Spinal cord (tissue), 10 donors: Measurements from ENCODE around the gene PCSK5. TPM values are rescaled to one million over a fixed set of nuclear protein-coding genes. Genes with fewer than 3 reads are reported as not detected.

ENCODE experiments used
- DNase-seq, 6 donors: peaks; one replicate each; pipeline versions ENCODE4 v3.0.0 to v3.0.0-alpha.2; 2013 to 2015; ENCODE audit warnings: low spot score in 6 of 6, low read depth in 4 of 6
- H3K27ac ChIP-seq: one replicate; pipeline ENCODE4 v1.5.1; 2013; ENCODE audit warnings: low read depth, low read length, control low read depth
- H3K27me3 ChIP-seq: one replicate; pipeline ENCODE4 v1.6.1; 2013; ENCODE audit warnings: low read length; ENCODE audit not compliant: control insufficient read depth, insufficient read depth
- H3K36me3 ChIP-seq: one replicate; pipeline ENCODE4 v1.6.1; 2013; ENCODE audit warnings: low read length; ENCODE audit not compliant: control insufficient read depth, insufficient read depth
- H3K4me1 ChIP-seq: one replicate; pipeline ENCODE4 v1.6.1; 2013; ENCODE audit warnings: low read length; ENCODE audit not compliant: control insufficient read depth, insufficient read depth
- H3K4me3 ChIP-seq: one replicate; pipeline ENCODE4 v1.5.1; 2013; ENCODE audit warnings: low read depth, low read length, control low read depth
- H3K9me3 ChIP-seq: one replicate; pipeline ENCODE4 v1.6.1; 2013; ENCODE audit warnings: low read length; ENCODE audit not compliant: control insufficient read depth, insufficient read depth
- WGBS: methylation state at CpG from one replicate; pipeline ENCODE4 v1.1.5; 2013; ENCODE audit warnings: missing lambda C conversion rate; ENCODE audit not compliant: insufficient coverage; 5-methylcytosine and 5-hydroxymethylcytosine counted together
- polyA plus RNA-seq, 2 donors: library from polyadenylated mRNA; unstranded; fragments of 120-200 nt; gene quantifications; one replicate each; pipeline ENCODE4 v1.2.1, GENCODE V29; 2013; ENCODE audit not compliant: insufficient read length in 2 of 2
- total RNA-seq, 2 donors: library from RNA; depleted of rRNA in 1 of 2; stranded (reverse); fragments of 120-200 nt in 1 of 2; fragments of >200 nt in 1 of 2; gene quantifications; one replicate each; pipeline versions ENCODE4 v1.2.3 to v1.2.4, GENCODE V29; 2013 to 2014
- donor health status: healthy.

PCSK5 gene
- total and polyA plus RNA-seq, 4 donors = 8.8 to 15.6 (median 12.5) TPM

DNA sequence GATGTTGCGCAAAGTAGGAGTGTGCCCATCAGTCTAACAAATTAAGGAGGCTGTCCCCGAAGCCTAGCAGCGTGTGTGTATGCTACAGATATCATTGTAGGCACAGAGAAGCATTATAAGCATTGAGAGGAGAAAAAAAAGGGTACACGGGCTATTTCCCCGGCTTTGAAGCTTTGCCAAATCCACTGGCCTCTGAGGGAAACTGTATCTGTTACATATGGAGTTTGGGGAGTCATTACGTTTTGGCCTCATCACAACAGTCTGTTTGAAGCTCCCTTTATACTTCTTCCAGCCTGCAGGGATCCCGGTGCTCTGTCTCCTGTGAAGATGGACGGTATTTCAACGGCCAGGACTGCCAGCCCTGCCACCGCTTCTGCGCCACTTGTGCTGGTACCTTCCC lies 297.8 kb downstream of the PCSK5 start:
- Histone ChIP-seq H3K27ac (no peak overlapping the region), H3K4me1 (no peaks in the 10 kb centered on the region), H3K27me3 (no peaks in the 10 kb centered on the region), H3K9me3 (no peaks in the 10 kb centered on the region), H3K4me3 (no peak overlapping the region), H3K36me3 (no peaks in the 10 kb centered on the region)
- 38% methylated on average over 9 of the region's 11 CpGs for WGBS
- DNase-seq = peak in 2 of 6 donors; percentile 8 to 76

DNA sequence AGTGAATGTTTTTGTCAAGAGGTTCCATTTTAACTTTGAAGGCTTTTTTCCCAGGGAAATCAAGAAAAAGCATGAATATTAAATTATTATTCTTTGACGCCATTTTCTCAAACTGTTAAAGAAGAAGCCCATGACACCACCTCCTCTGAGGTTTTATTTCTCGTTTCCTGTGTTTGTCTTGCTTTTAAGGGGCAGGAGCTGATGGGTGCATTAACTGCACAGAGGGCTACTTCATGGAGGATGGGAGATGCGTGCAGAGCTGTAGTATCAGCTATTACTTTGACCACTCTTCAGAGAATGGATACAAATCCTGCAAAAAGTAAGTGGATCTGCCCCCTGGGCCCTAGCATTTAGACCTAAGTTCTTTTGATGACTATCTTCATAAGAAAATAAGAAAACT lies 298.4 kb downstream of the PCSK5 start:
- Histone ChIP-seq H3K36me3 (no peaks in the 10 kb centered on the region), H3K27me3 (no peaks in the 10 kb centered on the region), H3K4me1 (no peaks in the 10 kb centered on the region), H3K4me3 (no peak overlapping the region), H3K9me3 (no peaks in the 10 kb centered on the region), H3K27ac (no peak overlapping the region)
- 80% methylated on average over 1 of the region's 3 CpGs for WGBS
- no peak for DNase-seq

DNA sequence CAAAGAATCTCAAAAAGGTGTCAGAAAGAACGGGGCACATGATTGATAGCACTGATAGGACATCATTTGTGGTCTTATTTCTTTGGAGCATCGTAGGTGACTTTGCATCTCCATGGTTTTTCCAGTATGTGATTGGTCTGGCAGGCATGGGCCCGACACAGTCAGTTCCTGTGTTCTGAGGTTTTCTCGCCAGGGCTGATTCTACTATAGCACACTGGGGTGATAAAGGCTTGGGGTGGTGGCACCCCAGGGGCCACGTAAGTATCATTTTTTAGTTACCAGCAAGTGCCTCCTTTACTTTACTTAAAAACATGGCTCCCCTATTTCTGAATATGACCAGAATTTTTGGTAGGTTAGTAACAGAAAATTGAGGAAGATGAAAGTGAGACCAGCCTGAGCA lies 301.0 kb downstream of the PCSK5 start:
- Histone ChIP-seq H3K27me3 (no peaks in the 10 kb centered on the region), H3K4me1 (no peaks in the 10 kb centered on the region), H3K36me3 (no peaks in the 10 kb centered on the region), H3K4me3 (no peak overlapping the region), H3K9me3 (no peaks in the 10 kb centered on the region), H3K27ac (no peak overlapping the region)
- DNase-seq = no peak
- 95% methylated on average over 2 of the region's 5 CpGs for WGBS

DNA sequence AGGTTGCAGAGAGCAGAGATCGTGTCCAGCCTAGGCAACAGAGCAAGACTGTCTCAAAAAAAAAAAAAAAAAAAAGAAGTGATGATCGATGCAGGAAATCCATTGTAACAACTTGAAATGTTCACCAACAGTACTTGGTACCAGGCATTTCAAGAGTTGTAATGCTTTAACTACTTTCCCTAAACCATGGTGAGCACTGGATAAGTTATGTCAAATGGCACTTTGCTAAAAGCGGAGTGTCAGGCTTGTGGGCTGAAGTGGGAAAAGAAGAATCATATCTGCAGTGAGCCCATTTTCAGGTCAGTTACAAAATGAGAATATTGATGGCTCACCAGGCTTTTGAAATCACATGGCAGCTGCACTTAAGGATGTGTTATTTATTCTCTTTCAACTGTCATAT lies 301.5 kb downstream of the PCSK5 start:
- no peaks in the 10 kb centered on the region for H3K9me3 ChIP-seq
- no peak for DNase-seq
- no peaks in the 10 kb centered on the region for H3K4me1 ChIP-seq
- 88% methylated on average over 1 of the region's 3 CpGs for WGBS
- H3K27me3 ChIP-seq = no peaks in the 10 kb centered on the region
- no peaks in the 10 kb centered on the region for H3K36me3 ChIP-seq
- H3K4me3 ChIP-seq = no peak overlapping the region
- no peak overlapping the region for H3K27ac ChIP-seq

DNA sequence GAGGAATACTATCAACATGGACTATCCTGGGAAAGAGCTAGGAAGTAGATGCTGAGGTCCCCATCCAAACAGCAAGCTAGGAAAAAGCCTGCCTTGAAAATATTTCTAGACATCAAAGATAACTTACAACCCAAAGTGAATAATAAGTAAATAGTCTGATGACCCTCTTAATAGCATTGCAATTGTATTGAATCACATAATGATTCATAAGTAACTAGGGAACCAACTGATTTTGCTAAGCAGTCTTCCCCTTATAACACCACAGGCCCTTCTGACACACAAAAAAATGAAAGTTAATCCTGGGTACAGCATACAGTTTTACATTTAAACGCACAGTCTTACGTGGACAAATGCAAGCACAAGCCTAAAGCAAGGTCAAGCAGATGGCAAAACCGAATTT lies 304.4 kb downstream of the PCSK5 start:
- Histone ChIP-seq H3K36me3 (no peaks in the 10 kb centered on the region), H3K9me3 (no peaks in the 10 kb centered on the region), H3K27me3 (no peaks in the 10 kb centered on the region), H3K27ac (no peak overlapping the region), H3K4me1 (no peaks in the 10 kb centered on the region), H3K4me3 (no peak overlapping the region)
- 100% methylated on average over 2 of the region's 3 CpGs for WGBS
- no peak for DNase-seq

DNA sequence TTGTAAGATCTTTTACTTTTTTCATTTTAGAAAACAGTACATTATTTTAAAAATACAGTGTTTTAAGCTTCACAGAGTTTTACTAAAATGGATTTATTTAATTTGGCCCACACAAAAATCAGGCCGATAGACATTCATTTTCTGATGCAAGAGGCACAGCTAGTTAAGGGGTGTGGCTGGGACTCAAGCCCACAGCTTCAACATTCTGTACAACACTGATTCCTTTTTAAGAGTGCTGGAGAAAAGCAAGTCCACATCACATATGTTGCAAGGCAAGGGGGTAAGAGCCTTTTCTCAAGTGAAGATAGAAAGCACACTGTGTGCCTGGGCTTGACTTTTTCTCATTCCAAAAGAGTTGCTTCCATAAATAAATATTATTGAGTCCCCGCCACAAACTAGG lies 307.9 kb downstream of the PCSK5 start:
- Histone ChIP-seq H3K4me1 (no peaks in the 10 kb centered on the region), H3K27me3 (no peaks in the 10 kb centered on the region), H3K9me3 (no peaks in the 10 kb centered on the region), H3K36me3 (no peaks in the 10 kb centered on the region), H3K27ac (no peak overlapping the region), H3K4me3 (no peak overlapping the region)
- no CpG with 5 or more reads among the region's 2 CpGs for WGBS
- DNase-seq = peak in 1 of 6 donors; percentile 29

DNA sequence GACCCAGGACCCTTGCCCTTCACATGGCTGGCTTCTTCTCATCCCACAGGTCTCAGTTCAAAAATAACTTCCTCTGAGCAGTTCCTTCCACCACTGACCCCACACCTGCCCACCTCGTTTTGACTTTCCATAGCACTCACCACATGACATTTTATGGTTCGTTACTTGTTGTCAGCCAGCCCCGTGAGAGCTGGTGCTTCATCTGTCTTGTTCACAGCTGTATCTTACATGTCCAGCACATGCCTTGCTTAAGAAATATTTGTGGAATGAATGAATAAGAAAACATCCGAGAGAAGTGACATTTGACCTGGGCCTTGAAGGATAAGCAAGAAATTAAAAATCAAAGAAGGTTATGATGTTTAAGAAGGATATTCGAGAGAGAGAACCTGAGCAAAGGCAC lies 309.8 kb downstream of the PCSK5 start:
- 82% methylated on average over 3 of the region's 5 CpGs for WGBS
- no peaks in the 10 kb centered on the region for H3K4me1 ChIP-seq
- no peaks in the 10 kb centered on the region for H3K27me3 ChIP-seq
- no peak for DNase-seq
- H3K36me3 ChIP-seq = no peaks in the 10 kb centered on the region
- no peak overlapping the region for H3K27ac ChIP-seq
- no peaks in the 10 kb centered on the region for H3K9me3 ChIP-seq
- no peak overlapping the region for H3K4me3 ChIP-seq

DNA sequence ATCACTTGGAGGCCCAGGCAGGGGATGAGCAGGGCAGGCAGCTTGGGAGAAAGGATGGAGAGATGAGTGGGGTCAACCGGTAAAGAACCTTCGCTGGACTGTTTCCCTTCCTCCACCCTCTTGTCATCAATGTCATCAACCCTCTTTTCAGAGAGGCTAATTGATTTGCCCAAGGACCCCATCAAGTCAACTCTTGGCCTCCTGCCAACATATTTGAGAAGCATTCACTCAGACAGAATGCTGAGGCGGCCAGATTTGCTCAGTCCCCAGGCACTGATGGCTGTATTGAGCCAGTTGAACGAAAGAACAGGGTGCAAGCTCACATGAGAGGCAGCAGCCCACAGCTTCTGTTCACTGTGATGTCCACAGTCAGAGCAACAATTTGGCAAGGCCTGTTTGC lies 310.3 kb downstream of the PCSK5 start:
- Histone ChIP-seq H3K36me3 (no peaks in the 10 kb centered on the region), H3K4me3 (no peak overlapping the region), H3K9me3 (no peaks in the 10 kb centered on the region), H3K4me1 (no peaks in the 10 kb centered on the region), H3K27ac (no peak overlapping the region), H3K27me3 (no peaks in the 10 kb centered on the region)
- 56% methylated on average over 2 of the region's 4 CpGs for WGBS
- DNase-seq = peak in 1 of 6 donors; percentile 40

DNA sequence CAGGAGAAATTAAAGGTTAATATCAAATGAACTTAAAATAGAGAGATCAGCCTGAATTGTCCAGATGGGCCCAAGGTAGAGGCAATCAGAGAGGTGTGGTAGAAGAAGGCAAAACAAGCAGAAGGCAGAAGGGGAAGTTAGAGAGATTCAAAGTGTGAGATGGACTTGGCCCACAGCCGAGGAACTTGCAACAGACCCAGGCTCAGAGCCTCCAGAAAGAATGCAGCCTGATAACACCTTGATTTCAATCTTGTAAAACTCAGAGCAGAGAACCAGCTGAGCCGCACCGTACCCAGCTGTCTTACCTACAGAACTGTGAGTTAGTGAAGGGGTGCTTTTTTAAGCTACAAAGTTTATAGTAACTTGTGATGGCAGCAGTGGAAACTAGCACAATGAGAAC lies 312.9 kb downstream of the PCSK5 start:
- Histone ChIP-seq H3K4me1 (no peaks in the 10 kb centered on the region), H3K36me3 (no peaks in the 10 kb centered on the region), H3K27me3 (no peaks in the 10 kb centered on the region), H3K9me3 (no peaks in the 10 kb centered on the region), H3K4me3 (no peak overlapping the region), H3K27ac (no peak overlapping the region)
- 83% methylated on average over 1 of the region's 3 CpGs for WGBS
- no peak for DNase-seq

DNA sequence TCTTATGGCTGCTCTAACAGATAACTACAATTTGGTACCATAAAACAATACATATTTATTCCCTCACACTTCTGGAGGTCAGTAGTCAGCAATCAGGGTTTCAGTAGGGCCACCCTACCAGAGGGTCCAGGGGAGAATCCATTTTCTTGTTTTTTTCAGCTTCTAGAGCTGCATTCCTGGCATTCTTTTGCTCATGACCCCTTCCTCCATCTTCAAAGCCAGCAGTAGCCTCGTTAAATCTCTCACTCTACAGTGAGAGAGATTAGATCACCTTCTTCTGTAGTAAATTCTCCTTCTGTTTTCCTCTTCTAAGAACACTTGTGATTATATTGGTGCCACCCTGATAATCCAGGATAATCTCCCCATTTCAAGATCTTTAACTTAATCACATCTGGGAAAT lies 316.3 kb downstream of the PCSK5 start:
- no peak for DNase-seq
- H3K4me3 ChIP-seq = no peak overlapping the region
- no peaks in the 10 kb centered on the region for H3K36me3 ChIP-seq
- no peaks in the 10 kb centered on the region for H3K4me1 ChIP-seq
- WGBS = 60% methylated on average over 1 of the region's 1 CpG
- H3K27me3 ChIP-seq = no peaks in the 10 kb centered on the region
- no peaks in the 10 kb centered on the region for H3K9me3 ChIP-seq
- no peak overlapping the region for H3K27ac ChIP-seq
